ENCODE data around the gene JAM3.
"Not testable (repeated sequence)": the region's sequence is repeated elsewhere in the genome, so short reads cannot be mapped to it uniquely, and the experiment has no call there.

The JAM3 gene

GRCh38 chr11:134151083-134151747 is 82.3 kb downstream of the JAM3 start:
- DNase-seq = no peak

DNA sequence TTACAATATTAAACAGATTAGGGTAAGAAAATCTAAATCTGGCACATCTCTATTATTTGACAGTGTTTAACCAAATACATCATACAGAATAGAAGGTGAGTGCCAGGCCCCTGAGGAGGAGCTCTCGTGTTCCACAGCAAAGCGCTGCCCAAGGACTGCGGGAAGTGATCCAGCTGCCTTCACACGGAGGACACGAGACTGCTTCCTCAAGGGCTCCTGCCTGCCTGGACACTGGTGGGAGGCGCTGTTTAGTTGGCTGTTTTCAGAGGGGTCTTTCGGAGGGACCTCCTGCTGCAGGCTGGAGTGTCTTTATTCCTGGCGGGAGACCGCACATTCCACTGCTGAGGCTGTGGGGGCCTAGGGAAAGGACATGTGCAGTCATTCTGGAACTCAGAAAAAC is 83.8 kb downstream of the JAM3 start:
- no peak for DNase-seq

DNA sequence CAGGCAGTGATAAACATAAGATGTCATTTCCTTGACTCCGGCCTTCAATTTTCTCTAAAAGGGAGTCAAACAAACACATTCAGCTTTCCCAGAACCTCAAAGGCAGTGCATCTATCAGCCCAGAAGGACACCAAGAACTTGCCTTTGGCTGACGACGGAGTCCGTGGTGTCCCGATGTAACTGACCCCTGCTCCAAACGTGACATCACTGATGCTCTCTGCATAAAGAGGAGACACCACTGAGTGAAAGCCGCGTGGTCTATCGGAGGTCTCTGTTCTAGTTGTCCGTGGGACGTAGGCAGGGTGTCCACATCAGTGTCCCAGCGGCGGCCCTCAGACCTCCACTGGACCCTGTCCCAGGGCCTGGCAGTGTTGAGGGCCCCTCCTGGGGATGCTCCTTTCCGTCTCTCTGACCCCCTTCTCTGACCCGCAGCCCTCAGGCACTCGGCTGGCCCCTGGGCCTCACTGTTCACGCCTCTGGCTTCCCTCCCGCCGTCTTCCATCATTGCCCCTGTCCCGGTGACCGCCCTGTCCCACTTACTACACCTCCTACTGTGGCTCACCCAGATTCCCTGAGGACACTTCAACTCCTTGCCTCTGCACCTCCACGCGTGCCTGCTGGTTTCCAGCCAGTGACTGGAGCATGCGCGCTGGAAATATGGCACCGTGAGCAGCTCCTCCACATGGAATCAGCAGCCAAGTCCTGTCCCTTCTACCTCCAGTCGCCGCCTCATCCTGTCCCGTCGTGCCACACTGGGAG is 84.5 kb downstream of the JAM3 start:
- no peak for DNase-seq

DNA sequence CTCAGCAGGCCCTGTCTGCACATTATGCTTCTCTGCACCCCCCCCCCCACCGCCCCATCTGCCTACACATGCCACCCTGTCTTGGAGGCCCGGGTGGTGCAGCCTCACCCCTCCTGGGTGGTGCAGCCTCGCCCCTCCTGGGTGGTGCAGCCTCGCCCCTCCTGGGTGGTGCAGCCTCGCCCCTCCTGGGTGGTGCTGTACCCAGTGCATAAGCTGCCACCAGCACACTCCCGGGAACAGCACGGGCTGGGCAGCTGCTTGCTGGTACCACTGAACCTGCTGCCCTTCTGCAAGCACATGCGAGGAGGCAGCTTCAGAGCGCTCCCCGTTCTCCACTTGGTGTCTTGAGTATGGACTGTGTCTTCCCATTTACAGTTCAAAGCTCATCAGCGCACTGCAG is 85.6 kb downstream of the JAM3 start:
- DNase-seq = no peak

- no peak for DNase-seq
Measured at GRCh38 chr11:134155456-134155855, 86.6 kb downstream of the JAM3 start.

DNA sequence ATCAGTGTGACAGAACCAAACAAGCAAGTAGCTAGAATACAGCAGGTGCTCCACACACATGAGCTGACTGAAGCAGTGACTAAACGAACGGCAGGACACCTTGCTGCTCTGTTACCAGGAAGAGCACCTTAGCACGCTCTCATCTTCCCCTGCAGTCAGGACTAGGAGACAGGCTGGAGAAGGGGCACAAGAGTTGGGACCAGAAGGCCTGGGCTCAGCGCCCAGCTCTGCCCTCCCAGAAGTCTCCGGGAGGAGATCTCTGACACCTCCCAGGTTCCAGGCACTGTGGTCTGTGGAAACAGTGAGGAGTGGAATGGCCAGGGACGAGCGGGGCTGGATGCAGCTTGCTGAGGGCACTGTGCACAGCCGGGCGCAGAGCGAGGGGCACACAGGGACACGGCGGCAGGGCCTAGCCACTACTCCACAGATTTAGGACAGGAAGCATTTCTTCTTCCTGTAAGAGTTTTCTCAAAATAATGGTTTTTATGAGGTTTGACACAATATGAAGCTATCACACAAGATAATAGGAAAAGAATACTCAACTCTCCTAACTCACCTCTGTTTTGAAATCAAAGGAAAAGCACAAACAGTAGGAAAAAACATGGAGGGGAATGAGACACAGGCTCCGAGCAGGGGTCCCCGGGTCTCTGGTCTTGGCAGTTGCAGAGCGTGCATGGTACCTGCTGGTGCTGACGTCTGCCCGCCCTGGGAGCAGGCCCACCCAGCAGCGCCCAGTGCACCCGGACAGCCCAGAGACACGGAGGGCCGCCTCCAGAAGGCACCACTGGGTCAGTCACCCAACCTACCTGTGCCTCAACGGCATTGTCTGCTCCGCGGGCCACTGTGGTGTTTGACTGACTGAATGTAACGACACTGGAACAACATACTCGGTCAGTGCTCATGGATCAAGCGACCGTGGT is 87.3 kb downstream of the JAM3 start:
- no peak for DNase-seq

- no peak for DNase-seq
Measured at GRCh38 chr11:134157451-134157850, 88.6 kb downstream of the JAM3 start.

DNA sequence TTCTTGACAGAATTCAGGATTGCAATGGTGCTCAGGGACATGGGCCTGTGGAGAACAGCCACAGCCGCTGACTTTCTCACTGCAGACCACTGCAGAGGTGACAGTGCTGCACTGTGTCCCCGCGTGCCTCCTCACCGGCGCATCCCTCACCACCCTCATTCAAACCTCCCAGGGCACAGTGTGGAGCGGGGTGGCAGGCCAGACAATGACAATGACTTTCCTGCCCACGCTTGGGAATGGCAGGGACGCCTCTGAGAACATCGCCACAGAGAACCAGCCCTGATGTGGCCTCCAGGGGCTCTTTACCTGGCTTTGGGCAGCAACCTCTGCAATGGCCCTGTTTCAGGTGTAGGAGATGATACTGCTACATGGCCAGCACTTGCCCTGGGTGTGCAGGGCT is 89.2 kb downstream of the JAM3 start:
- DNase-seq = no peak

GRCh38 chr11:134159652-134160051 is 90.8 kb downstream of the JAM3 start:
- DNase-seq = no peak

DNA sequence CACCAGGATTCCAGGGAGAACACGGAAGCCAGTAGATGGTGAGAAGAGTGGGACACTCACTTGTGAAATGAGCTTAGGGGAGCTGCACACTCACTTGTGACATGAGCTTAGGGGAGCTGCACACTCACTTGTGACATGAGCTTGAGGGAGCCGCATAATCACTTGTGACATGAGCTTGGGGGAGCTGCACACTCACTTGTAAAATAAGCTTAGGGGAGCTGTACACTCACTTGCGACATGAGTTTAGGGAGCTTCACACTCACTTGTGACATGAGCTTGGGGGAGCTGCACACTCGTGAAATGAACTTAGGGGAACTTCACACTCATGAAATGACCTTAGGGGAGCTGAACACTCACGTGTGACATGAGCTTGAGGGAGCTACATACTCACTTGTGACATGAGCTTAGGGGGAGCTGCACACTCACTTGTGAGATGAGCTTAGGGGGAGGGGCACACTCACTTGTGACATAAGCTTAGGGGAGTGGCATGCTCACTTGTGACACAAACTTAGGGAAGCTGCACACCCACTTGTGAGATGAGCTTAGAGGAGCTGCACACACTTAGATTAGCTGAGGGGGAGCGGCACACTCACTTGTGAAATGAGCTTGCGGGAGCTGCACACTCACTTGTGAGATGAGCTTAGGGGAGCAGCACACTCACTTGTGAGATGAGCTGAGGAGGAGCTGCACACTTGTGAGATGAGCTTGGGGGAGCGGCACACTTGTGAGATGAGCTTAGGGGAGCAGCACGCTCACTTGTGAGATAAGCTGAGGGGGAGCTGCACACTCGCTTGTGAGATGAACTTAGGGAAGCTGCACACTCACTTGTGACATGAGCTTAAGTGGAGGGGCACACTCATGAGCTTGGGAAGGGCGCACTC is 95.9 kb downstream of the JAM3 start:
- DNase-seq = no peak

DNA sequence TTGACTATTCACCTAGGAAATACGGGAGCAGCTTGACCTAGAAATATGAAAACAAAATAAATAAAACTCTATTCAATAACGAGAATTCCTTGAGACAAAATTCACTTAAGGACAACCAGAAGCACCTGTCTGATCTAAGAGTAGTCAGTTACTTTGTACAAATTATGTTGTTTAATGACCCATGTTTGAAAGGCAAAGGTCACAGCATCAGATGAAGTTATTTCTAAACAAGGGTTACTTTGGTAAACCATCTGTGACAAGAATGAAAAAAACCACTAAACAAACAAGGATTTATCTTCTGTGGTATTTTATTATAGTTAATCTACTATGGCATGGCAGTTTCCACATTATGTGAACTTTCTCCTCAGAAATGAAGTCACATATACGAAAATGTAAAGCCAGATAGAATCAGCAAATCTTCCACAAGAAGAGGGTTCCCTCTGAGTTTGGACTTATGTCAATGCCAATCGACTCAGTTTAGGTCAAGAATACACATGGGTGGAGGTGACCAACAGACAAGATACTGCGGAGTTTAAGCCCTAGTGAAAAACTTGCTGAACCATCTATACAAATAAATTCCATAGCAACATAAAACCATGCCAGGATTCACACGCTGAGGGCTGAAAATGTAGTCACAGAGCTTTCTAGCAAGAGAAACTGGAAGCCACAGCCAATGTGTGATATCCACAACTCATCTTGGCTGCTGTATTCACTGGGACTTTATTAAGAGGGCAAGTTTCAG is 101.5 kb downstream of the JAM3 start:
- no peak for DNase-seq

DNA sequence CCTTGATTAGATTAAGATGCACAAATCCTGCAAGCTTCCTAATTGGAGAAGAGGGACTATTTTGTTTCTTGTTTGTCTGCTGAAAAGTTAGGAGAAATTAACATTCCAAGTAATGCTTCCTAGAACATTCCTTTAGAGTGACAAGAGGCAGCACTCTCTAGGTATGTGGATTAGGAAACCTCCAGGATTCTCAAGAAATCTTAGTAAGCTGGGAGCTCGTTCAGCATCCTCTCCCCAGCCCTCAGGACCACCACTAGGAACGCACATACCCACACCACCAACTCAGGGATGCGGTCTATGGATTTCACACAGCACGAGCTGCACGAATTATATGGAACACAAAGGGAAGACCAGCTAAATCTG is 102.0 kb downstream of the JAM3 start:
- no peak for DNase-seq

DNA sequence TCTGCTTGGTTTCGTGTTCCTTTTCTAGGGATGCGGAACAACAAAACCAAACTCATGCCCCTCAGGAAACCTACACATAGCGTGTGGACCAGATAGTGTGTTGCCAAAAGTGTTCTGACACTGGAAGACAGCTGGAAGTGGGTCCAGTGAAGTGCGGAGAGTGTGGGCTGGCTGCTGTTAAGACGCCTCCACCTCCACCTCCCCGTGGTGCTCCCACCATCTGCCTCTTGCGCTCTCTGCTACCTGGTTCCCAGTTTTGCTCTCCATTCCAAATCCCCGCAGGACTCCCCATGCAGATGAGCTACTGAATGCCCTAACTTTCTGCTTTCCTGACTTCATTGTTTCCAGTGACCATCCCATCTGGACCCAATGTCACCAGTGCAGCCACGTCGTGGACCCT is 103.1 kb downstream of the JAM3 start:
- DNase-seq = no peak

- no peak for DNase-seq
Measured at GRCh38 chr11:134173296-134173695, 104.4 kb downstream of the JAM3 start.

DNA sequence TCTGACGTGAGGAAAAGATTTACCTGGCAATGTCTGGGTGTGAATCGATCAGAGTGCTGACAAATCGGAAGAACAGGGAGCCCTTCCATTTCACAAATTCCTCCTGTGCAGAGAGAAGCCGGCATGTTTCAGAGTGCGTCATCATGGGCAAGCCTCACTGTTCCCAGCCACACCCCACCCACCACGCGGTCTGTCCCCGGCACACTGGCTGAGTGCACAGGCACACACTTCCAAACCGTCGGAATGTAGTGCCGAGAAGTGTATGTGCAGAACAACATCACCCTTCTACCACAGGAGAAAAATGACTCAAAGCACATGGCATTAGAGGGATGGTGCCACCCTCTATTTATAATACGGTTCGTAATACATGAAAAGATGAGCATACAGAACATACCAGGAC is 107.4 kb downstream of the JAM3 start:
- no peak for DNase-seq

- no peak for DNase-seq
Measured at GRCh38 chr11:134178032-134178674, 109.3 kb downstream of the JAM3 start.

DNA sequence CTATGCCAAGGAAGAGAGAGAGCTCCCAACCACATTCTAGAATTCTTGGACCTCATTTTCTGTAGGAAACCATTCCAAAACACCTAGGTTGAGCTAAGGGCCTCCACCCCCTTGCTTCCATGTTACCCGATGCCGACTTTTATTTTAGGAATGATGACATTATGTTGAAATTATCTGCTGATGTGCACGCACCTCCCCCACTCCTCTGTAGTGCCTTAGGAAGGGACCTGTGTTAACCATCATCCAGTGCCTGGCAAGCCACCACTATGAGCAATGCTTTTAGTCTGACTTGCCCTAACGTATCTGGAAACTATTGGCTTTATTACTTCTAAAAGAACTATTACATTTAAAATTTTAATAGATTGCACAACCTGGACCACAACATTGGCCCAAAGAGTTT is 112.8 kb downstream of the JAM3 start:
- no peak for DNase-seq

DNA sequence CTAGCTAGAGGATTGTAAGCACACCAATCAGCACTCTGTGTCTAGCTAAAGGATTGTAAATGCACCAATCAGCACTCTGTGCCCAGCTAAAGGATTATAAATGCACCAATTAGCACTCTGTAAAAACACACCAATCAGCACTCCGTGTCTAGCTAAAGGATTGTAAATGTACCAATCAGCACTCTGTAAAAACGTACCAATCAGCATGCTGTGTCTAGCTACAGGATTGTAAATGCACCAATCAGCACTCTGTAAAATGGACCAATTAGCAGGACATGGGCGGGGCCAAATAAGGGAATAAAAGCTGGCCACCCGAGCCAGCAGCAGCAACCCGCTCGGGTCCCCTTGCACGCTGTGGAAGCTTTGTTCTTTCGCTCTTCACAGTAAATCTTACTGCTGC is 119.2 kb downstream of the JAM3 start:
- DNase-seq = not testable (repeated sequence)

DNA sequence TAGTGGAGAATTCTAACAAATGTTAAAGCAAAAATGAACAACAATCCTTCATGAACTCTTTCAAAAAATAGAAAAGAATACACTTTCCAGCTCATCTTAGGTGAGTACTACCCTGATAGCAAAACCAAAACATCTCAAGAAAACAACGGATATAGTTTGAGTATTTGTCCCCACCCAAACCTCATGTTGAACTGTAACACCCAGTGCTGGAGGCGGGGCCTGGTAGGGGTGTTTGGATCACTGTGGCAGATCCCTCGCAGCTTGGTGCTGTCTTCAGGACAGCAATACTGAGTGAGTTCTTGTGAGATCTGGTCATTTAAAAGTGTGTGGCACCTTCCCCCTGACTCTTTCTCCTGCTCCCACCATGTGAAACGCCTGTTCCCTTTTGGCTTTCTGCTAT is 127.9 kb downstream of the JAM3 start:
- peak in 1 of 2 donors; percentile 32 for DNase-seq

DNA sequence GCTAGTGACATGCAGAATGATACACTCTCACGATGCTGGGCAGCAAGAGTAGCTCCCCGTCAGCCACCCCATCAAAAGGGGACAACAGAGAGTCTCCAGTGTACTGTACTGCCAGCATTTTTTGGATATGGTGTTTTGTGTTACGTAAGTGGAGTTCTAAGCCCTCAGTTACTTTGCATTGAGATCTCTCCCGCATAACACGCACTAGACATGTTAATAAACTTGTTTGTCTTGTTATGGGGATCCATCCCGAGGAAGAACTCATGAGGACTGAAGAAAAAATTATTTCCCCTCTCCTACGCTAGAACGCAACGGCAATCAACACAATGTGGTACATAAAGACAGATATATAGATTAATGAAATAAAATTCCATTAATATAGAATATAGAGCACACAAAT is 130.7 kb downstream of the JAM3 start:
- no peak for DNase-seq

DNA sequence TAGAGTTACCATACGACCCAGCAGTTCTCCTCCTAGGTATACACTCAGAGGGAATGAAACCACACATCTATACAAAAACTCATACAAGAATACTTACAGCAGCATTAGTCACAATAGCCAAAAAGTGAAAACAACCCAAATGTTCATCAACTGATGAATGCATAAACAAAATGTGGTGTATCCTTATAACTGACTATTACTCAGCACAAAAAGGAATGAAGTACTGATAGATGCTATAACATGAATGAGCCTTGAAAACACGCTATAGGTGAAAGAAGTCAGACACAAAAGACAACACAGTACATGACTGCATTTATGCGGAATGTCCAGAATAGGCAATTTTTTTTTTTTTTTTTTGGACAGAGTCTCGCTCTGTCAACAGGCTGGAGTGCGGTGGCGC is 131.8 kb downstream of the JAM3 start:
- DNase-seq = no peak

All from CD4-positive, alpha-beta T cell treated with Interleukin-4 for 1 hour (primary cell).